Brain pericyte (primary cell): ENCODE results near the gene NDUFA1.
A peak's percentile ranks its signal among the peaks of the same experiment; 100 is the strongest.
"Not testable (repeated sequence)": the region's sequence is repeated elsewhere in the genome, so short reads cannot be mapped to it uniquely, and the experiment has no call there.

Experiments used
- DNase-seq: peaks from one replicate; pipeline ENCODE4 v3.0.0-alpha.2; 2012; ENCODE audit warnings: low read depth, low spot score

Gene NDUFA1

GRCh38 chrX:119871599-119872395, at the start of gene NDUFA1, which contains the start of gene RNF113A:
NDUFA1 (plus strand) TSS chrX:119871832; CDS start chrX:119871912, 80 bp downstream.
RNF113A (minus strand) TSS chrX:119871733; CDS start chrX:119871613, 120 bp downstream.
- peak; percentile 27 for DNase-seq

DNA sequence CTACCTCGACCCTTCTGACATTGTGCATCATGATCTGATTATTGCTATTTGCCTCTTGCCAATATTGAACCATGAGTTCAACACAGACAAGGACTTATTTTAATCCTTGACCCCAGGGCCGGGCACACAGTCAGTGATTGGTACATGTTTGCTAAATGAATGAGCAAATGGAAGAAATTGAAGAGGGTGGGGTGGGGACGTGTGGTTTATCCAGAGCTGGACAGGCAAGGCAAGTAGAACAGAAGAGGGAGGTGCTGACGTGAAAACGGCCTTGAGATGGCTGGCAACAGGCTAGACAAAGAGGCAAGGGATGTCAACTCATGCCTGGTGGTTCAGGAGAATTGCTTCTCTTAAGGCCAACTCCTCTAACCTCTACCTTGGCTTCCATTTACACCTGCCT, 47.4 kb upstream of the NDUFA1 start:
- not testable (repeated sequence) for DNase-seq

DNA sequence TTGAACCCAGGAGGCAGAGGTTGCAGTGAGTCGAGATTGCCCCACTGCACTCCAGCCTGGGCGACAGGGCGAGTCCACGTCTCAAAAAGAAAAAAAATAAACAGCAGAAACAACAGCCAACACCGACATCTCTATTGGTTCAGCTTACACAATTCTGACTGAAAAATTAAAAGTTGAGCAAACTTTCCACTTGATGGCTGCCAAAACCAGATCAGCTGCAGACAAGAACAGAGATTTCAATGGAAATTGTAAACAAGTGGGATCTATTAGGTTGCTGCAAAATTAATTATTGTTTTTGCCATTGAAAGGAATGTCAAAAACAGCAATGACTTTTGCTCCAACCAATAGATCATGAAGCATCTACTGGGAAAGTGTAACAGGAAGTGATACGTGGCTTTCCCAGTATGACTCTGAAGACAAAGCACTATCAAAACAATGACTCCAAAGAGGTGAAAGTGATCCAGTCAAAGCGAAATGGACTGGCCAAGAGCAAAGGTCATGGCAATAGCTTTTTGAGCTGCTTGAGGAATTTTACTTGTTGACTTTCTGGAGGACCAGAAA, 45.2 kb upstream of the NDUFA1 start:
- no peak for DNase-seq

DNA sequence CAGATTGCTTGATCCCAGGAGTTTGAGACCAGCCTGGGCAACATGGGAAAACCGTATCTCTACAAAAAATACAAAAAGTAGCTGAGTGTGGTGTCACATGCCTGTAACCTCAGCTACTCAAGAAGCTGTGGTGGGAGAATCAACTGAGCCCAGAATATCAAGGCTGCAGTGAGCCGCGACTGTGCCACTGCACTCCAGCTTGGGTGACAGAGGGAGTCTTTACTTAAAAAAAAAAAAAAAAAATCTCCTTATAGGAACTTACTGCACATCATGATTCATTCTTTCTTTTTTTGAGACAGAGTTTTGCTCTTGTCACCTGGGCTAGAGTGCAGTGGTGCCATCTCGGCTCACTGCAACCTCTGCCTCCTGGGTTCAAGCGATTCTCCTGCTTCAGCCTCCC, 43.2 kb upstream of the NDUFA1 start:
- no peak for DNase-seq

- DNase-seq: no peak
Measured at GRCh38 chrX:119833905-119834304, 37.7 kb upstream of the NDUFA1 start.

GRCh38 chrX:119852382-119853353, 19.0 kb upstream of the NDUFA1 start, which contains the start of gene UPF3B:
UPF3B (minus strand) TSS chrX:119852963; CDS start chrX:119852928, 35 bp downstream.
- peak; percentile 91 for DNase-seq

DNA sequence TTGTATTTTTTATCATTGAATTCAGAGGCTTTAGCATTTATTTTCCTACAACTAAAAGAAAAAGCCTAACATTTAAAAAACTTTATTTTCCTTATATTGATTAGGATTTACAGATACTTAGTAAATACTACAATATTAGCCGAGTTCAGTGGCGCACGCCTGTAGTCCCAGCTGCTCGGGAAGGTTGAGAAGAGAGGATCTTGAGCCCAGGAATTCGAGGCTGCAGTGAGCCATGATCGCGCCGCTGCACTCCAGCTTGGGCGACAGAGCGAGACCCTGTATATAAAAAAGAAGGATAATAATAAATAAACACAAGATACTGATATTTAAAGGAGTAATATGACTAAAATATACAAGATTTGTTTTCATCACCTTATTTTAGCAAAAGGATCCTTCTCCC, 18.2 kb upstream of the NDUFA1 start:
- no peak for DNase-seq

- no peak for DNase-seq
Measured at GRCh38 chrX:119870626-119871131, 953 bp upstream of the NDUFA1 start.

- DNase-seq: no peak
Measured at GRCh38 chrX:119871245-119871598, 410 bp upstream of the NDUFA1 start.

- DNase-seq: no peak
Measured at GRCh38 chrX:119878740-119879139, 7.1 kb downstream of the NDUFA1 start.

- no peak for DNase-seq
Measured at GRCh38 chrX:119880076-119880475, 8.4 kb downstream of the NDUFA1 start.

DNA sequence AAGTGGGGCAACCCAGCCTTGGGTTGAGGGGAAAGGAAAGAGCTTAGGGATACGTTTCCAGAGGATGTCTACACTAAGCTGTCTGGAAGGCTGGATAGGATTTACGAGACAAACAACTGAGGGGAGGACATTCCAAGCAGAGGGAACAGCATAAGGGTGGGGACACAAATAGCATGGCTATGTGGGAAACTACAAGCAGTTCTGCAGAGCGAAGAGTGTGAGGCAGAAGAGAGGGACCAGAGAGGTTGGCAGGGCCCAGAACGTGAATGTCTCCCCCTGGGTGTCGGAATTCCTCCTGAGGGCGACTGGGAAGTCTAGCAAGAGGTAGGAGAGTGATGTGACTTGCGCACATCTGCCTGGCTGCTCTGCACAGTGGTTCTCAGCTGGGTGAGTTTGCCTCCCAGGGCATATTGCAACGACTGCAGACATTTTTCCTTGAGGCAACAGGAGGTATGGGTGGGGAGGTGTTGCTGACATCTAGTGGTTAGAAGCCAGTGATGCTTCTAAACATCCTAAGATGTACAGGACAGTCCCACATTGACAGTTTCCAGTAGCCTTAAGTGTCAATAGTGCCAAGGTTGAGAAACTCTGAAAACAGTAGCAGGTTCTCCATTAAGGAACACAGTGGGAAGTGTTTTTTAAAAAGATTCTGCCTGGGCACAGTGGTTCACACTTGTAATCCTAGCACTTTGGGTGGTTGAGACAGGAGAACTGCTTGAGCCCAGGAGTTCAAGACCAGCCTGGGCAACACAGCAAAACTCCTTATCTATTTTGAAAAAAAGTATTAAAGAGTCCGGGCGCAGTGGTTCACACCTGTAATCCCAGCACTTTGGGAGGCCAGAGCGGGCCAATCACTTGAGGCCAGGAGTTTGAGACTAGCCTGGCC, 9.2 kb downstream of the NDUFA1 start:
- DNase-seq: no peak

DNA sequence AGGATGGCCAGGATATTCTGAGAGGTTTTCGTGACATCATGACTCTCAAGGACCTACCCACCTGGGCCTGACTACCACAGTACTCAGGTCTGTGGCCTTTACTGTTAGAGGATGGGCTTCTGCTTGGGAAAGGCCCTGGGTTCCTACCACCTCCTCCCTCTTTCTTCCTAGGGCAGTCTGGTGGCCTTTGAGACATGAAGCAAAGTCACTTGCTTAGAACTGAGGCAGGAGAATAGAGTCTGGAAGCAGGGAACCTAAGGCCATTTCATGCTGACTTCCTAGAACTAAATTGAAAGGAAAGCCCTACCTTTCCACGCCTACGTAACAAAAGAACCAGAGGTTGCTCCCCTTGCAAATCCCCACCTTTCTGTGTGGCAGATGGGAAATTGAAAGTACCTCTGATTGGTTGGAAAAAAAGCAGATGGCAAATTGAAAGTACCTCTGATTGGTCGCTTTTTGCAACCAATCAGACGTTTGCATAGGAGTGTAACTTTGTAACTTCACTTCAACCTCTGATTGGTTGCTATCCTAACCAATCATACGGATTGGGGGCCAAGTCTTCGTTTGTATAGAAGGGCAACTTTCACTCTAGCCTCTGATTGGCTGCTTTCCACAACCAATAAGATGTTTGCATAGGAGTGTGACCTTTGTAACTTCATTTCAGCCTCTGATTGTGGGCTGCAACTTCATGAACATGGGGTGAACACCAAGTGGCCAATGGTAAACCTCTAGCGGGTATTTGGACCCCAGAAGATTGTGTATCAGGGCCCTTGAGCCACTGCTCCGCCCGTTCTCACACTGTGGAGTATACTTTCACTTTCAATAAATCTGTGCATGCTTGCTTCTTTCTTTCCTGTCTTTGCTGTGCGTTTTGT, 14.2 kb downstream of the NDUFA1 start:
- no peak for DNase-seq

DNA sequence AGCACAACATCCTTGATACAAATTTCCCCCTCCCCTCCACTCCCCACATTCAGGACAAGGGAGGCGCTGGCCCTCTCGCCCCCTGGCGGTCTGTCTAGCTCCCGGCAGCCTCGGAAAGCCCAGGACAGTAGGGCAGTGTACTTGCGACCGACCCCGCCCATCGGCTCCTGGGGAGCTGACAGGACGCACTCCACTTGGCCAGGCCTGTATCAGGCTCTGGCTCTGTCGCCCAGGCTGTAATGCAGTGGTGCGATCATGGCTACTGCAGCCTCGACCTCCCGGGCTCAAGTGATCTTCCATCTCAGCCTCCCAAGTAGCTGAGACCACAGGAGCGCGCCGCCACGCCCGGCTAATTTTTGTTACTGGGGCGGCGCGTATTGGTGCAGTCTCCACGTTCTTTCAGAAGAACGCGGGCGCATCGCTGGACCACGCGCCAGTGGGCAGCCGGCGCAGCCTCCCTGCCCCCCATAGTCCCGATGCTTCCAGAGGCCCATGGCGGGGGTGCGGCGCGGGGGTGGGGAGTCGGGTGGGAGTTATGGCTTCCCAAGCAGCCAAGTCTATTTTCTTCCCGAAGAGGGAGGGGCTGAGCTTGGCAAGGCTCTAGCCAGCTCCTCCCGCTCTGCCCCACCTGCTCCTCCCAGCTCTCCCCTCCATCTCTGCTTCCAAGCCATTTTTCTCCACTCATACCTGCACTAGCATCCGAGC, 16.2 kb downstream of the NDUFA1 start:
- no peak for DNase-seq

DNA sequence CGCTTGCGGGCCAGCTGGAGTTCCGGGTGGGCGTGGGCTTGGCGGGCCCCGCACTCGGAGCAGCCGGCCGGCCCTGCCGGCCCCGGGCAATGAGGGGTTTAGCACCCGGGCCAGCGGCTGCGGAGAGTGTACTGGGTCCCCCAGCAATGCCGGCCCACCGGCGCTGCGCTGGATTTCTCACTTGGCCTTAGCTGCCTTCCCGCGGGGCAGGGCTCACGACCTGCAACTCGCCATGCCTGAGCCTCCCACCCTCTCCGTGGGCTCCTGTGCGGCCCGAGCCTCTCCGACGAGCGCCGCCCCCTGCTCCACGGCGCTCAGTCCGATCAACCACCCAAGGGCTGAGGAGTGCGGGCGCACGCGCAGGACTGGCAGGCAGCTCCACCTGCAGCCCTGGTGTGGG, 19.0 kb downstream of the NDUFA1 start:
- DNase-seq: not testable (repeated sequence)

- DNase-seq: not testable (repeated sequence)
Measured at GRCh38 chrX:119891961-119892692, 20.5 kb downstream of the NDUFA1 start.

DNA sequence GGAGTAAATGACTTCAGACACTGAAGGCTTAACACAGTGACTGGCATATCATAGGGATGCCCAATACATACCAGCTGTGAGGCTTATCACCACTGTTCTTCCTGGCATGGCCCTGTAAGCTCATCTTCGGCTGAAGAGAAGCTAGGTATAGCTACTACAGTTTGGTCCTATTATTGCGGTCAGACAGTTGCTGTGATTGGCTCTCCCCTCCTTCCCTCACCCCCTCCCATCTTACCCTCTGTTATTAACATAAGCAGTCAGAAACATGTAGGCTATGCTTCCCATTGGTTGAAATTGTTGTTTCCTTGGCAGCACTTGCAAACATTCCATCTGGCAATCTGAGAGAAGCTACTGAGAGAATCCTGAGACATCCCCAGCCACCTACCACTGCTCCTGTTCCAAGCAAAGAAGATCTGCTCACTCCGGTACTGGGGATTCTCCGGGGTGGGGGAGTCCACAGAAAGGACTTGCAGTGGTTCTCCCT, 24.3 kb downstream of the NDUFA1 start, which contains the start of gene AKAP14:
Gene AKAP14 (plus strand): TSS at position 51 of the 484 bp plus-strand sequence. CDS start 7,331 bp downstream, outside the sequence.
- DNase-seq: no peak

- no peak for DNase-seq
Measured at GRCh38 chrX:119899125-119899524, 27.5 kb downstream of the NDUFA1 start.
